CD4-positive, alpha-beta T cell treated with Interferon gamma for 1 hour (primary cell): ENCODE data around the gene ATOH1.

Experiments used
- DNase-seq: peaks from one replicate; pipeline ENCODE4 v3.0.0-alpha.2; 2020

ATOH1 gene

GRCh38 chr4:93835929-93836328 lies 7.4 kb downstream of the ATOH1 start:
- no peak for DNase-seq

- no peak for DNase-seq
These were observed 11.2 kb downstream of the ATOH1 start for GRCh38 chr4:93839704-93840103.

GRCh38 chr4:93841803-93842345 lies 13.3 kb downstream of the ATOH1 start:
- DNase-seq, result no peak

GRCh38 chr4:93842601-93843252 lies 14.2 kb downstream of the ATOH1 start:
- no peak for DNase-seq

GRCh38 chr4:93843772-93844171 lies 15.2 kb downstream of the ATOH1 start:
- no peak for DNase-seq

GRCh38 chr4:93852680-93853079 lies 24.1 kb downstream of the ATOH1 start:
- DNase-seq, result no peak

- DNase-seq, result no peak
These were observed 27.4 kb downstream of the ATOH1 start for GRCh38 chr4:93855926-93856325.

GRCh38 chr4:93865650-93866049 lies 37.1 kb downstream of the ATOH1 start:
- no peak for DNase-seq

GRCh38 chr4:93867416-93868001 lies 39.0 kb downstream of the ATOH1 start:
- DNase-seq, result no peak

- no peak for DNase-seq
These were observed 42.4 kb downstream of the ATOH1 start for GRCh38 chr4:93870876-93871458.

GRCh38 chr4:93876754-93877153 lies 48.2 kb downstream of the ATOH1 start:
- DNase-seq, result no peak

- DNase-seq, result no peak
These were observed 50.0 kb downstream of the ATOH1 start for GRCh38 chr4:93878566-93878965.

GRCh38 chr4:93879919-93880318 lies 51.4 kb downstream of the ATOH1 start:
- no peak for DNase-seq
